Measurements from ENCODE around the gene EPHB2. TPM values are rescaled to one million over a fixed set of nuclear protein-coding genes. Genes with fewer than 3 reads are reported as not detected.

Gene EPHB2
- total RNA-seq, 2 experiments from 2014 or later: not detected

- Mint-ChIP-seq H3K27me3 (ENCODE audit: low read depth) (no peaks in the 10 kb centered on the region), H3K36me3 (ENCODE audit: low read depth) (no peaks in the 10 kb centered on the region), H3K9me3 (no peaks in the 10 kb centered on the region), H3K27ac (no peak overlapping the region), H3K4me3 (no peak overlapping the region), H3K4me1 (ENCODE audit: low read depth) (no peaks in the 10 kb centered on the region)
- CTCF ChIA-PET: no interaction called here
- DNase-seq: no peak
- intact Hi-C loops (cut with micrococcal nuclease): no loop called here
These were observed 106.2 kb downstream of the EPHB2 start for GRCh38 chr1:22816803-22817202.

DNA sequence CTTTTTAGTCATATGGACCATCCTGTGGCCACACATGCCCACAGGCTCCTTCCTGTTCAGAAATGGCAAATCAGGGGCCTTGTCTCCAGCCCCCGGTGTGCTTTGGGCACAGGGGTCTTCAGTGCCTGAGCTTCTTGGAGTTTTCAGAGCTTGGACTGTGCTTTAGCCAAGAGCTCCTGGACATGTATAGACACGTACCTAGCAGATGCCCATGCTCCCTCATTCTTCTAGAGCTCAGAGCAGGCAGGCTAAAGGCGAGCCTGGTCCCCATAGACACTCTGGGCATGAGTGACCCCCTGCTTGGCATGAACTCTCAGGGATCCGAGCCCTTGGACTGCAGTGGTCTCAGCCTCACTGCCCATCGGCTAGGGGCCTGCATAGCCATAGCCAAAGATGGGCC is 106.8 kb downstream of the EPHB2 start:
- Mint-ChIP-seq H3K9me3 (no peaks in the 10 kb centered on the region), H3K27ac (no peak overlapping the region), H3K4me3 (no peak overlapping the region), H3K36me3 (ENCODE audit: low read depth) (no peaks in the 10 kb centered on the region), H3K4me1 (ENCODE audit: low read depth) (no peaks in the 10 kb centered on the region), H3K27me3 (ENCODE audit: low read depth) (no peaks in the 10 kb centered on the region)
- intact Hi-C loops (cut with micrococcal nuclease): no loop called here
- CTCF ChIA-PET: no interaction called here
- no peak for DNase-seq

DNA sequence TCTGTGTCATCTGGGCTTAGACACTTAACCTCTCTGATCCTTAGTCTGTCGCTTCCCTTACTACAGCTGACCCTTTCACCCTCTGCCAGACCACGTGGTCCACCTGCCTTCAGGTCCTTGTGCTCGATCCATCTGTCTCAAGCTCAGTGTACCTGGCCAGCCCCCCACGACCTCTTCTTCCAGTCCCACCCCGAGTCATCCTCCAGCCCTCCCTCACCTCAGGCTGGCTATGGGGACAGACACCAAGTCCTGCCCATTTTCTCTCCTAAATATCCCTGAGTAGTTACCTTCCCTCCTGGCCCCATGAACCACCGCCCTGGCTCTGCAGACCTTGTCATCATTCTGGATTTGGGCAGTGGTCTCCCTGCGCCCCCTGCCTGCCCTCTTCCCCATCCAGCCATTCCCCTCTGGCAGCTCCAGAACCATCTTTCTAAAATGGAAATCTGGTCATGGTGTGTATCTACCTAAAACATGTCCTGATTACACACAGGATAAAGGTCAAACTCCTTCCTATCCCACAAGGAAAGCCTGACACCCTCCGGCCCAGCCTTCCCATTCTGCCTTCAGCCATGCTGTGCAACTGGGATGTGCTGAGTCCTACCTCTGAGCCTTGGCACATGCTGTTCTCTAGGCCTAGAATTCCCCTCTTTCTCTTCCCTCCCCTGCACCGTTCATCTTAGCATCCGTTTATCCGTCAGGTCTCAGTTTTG is 107.6 kb downstream of the EPHB2 start:
- Mint-ChIP-seq H3K4me1 (ENCODE audit: low read depth) (no peaks in the 10 kb centered on the region), H3K4me3 (no peak overlapping the region), H3K36me3 (ENCODE audit: low read depth) (no peaks in the 10 kb centered on the region), H3K27me3 (ENCODE audit: low read depth) (no peaks in the 10 kb centered on the region), H3K27ac (peak overlapping the region; percentile 14), H3K9me3 (no peaks in the 10 kb centered on the region)
- CTCF ChIA-PET: no interaction called here
- intact Hi-C loops (cut with micrococcal nuclease): no loop called here
- no peak for DNase-seq

DNA sequence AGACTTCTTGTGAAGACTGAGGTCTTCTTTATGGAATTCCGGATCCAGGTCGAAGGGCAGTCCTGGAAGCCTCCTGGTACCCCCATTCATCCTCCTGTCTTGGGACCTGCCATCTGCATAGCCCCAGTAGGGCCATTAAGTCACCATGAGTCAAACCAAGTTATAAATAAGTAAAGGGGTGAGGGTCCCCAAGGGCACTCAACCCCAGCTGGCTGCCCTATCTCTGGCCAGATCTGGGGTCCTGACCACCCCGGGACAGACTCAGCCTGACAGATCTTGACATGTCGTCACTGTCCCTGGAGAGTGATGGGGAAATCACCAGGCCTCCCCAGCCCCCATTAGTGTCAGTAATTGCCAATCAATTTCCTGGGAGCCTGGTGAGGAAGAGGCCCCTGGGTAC is 108.7 kb downstream of the EPHB2 start:
- CTCF ChIA-PET: no interaction called here
- H3K9me3 Mint-ChIP-seq: no peaks in the 10 kb centered on the region
- intact Hi-C loops (cut with micrococcal nuclease): no loop called here
- no peak overlapping the region for H3K4me3 Mint-ChIP-seq
- H3K27me3 Mint-ChIP-seq (ENCODE audit: low read depth): no peaks in the 10 kb centered on the region
- no peak for DNase-seq
- H3K36me3 Mint-ChIP-seq (ENCODE audit: low read depth): no peaks in the 10 kb centered on the region
- H3K4me1 Mint-ChIP-seq (ENCODE audit: low read depth): no peaks in the 10 kb centered on the region
- no peak overlapping the region for H3K27ac Mint-ChIP-seq

DNA sequence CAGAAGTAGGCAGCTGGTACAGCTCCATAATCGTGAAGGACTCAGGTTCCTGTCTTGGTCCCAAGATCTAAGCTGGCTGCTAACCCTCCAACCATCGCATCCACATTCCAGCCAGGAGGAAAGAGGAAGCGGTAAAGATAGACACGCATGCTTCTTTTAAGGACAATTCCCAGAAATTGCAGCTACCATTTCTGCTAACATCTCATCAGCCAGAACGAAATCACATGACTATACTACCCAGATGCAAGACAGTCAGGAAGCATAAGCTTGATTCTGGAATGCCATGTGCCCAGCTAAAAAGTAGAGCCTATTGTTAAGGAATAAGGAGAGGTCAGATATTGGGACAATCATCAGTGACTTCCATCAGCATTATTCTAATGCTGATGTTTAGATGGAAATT is 110.4 kb downstream of the EPHB2 start:
- no peak overlapping the region for H3K27ac Mint-ChIP-seq

DNA sequence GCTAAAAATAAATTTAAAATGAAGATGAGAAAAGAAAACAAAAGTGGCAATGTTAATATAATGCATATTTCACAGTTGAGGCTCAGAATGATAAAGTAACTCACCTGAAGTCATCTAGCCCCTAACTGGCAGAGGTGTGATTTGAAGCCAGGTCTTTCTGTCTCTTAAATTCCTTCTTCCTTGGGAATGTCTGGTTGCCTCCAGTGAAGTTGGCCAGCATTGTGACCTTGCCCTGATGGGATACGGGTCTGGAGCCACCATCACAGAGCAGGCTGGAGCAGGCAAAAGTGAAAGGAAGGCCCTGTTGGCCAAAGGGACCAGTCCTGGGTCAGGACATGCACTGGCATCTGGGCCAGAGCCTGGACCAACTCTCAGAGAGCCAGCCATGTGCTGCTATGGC is 111.7 kb downstream of the EPHB2 start:
- no peaks in the 10 kb centered on the region for H3K4me1 Mint-ChIP-seq (ENCODE audit: low read depth)
- CTCF ChIA-PET: no interaction called here

More for the DNA sequence above, 110.4 kb downstream of the EPHB2 start:
- no peaks in the 10 kb centered on the region for H3K9me3 Mint-ChIP-seq
- H3K36me3 Mint-ChIP-seq (ENCODE audit: low read depth): no peaks in the 10 kb centered on the region
- CTCF ChIA-PET: no interaction called here
- no peaks in the 10 kb centered on the region for H3K27me3 Mint-ChIP-seq (ENCODE audit: low read depth)
- DNase-seq: no peak
- intact Hi-C loops (cut with micrococcal nuclease): no loop called here
- H3K4me3 Mint-ChIP-seq: no peak overlapping the region
- no peaks in the 10 kb centered on the region for H3K4me1 Mint-ChIP-seq (ENCODE audit: low read depth)

GRCh38 chr1:22824466-22824865 is 113.8 kb downstream of the EPHB2 start:
- intact Hi-C loops (cut with micrococcal nuclease): no loop called here
- Mint-ChIP-seq H3K9me3 (no peaks in the 10 kb centered on the region), H3K36me3 (ENCODE audit: low read depth) (no peaks in the 10 kb centered on the region), H3K4me1 (ENCODE audit: low read depth) (no peaks in the 10 kb centered on the region), H3K27ac (no peak overlapping the region), H3K4me3 (no peak overlapping the region), H3K27me3 (ENCODE audit: low read depth) (peaks cover 1% of the 10 kb centered on the region)
- CTCF ChIA-PET: no interaction called here
- no peak for DNase-seq

More for the DNA sequence above, 111.7 kb downstream of the EPHB2 start:
- Mint-ChIP-seq H3K9me3 (no peaks in the 10 kb centered on the region), H3K36me3 (ENCODE audit: low read depth) (no peaks in the 10 kb centered on the region), H3K27me3 (ENCODE audit: low read depth) (peaks cover 1% of the 10 kb centered on the region), H3K4me3 (no peak overlapping the region), H3K27ac (no peak overlapping the region)
- intact Hi-C loops (cut with micrococcal nuclease): no loop called here
- no peak for DNase-seq

DNA sequence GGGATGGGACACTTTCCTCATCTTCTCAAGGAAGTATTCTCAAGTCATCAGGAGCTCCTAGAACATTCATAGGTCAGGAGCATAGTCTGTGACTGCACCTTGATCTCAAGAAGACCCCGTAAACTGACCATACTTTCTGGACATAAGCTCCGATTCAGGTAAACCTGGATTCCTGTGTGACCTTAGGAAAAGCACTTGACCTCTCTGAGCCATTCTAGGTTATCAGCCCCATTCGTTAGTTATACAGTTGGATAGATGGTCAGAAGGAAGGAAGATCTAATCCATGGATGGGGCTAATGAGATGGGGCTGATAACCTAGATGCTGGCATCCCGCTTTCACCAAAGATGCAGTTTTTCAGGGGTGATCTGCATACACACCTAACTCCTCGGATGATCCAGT is 114.3 kb downstream of the EPHB2 start:
- H3K9me3 Mint-ChIP-seq: no peaks in the 10 kb centered on the region
- CTCF ChIA-PET: interaction anchor here (0.6 to 1.0 kb wide), 2 partner anchors 21 to 34 kb away, joined by 3 read pairs; no protein-coding TSS in a partner anchor
- H3K4me3 Mint-ChIP-seq: no peak overlapping the region
- no peak for DNase-seq
- H3K27me3 Mint-ChIP-seq (ENCODE audit: low read depth): peaks cover 4% of the 10 kb centered on the region
- no peaks in the 10 kb centered on the region for H3K4me1 Mint-ChIP-seq (ENCODE audit: low read depth)
- no peaks in the 10 kb centered on the region for H3K36me3 Mint-ChIP-seq (ENCODE audit: low read depth)
- intact Hi-C loops (cut with micrococcal nuclease): no loop called here
- H3K27ac Mint-ChIP-seq: no peak overlapping the region

DNA sequence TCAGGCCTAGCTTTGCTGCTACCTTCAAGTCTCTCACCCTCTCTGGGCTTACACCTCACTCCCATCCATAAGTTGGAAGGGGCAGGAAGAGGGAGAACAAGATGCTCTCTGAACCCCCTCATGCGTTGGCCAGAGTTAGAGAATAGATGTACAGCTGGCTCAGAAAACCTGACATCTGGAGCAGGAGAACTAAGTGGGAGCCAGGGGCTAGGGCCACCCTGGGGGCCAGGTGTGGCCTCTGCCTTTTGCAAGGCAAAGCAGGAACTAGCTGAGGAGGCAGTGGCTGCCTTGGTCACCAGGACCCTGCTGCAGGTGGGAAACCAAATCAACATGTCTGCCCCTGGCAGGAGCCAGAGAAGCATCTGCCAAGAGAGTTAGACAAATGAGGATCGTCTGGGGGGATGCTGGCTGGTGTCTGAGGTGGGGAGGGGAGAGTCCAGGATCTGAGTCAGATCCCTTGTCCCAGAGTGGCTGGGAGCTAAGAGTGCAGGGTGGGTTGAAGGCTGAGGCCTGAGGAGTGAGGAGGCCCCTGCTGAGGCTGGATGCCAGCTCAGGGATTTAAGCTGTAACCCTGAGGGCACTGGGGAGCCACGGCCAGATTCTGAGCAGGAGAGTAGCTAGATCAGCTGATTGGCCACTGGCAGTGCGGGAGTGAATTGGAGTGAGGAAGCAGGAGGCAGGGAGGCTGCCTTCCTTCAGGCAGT is 115.0 kb downstream of the EPHB2 start:
- Mint-ChIP-seq H3K4me3 (no peak overlapping the region), H3K36me3 (ENCODE audit: low read depth) (no peaks in the 10 kb centered on the region), H3K27me3 (ENCODE audit: low read depth) (peaks cover 4% of the 10 kb centered on the region), H3K4me1 (ENCODE audit: low read depth) (no peaks in the 10 kb centered on the region), H3K27ac (no peak overlapping the region), H3K9me3 (no peaks in the 10 kb centered on the region)
- CTCF ChIA-PET: interaction anchor here (0.6 to 1.0 kb wide), 2 partner anchors 21 to 33 kb away, joined by 3 read pairs; no protein-coding TSS in a partner anchor
- no peak for DNase-seq
- intact Hi-C loops (cut with micrococcal nuclease): no loop called here

- Mint-ChIP-seq H3K27me3 (ENCODE audit: low read depth) (peaks cover 4% of the 10 kb centered on the region), H3K9me3 (no peaks in the 10 kb centered on the region), H3K4me3 (no peak overlapping the region), H3K4me1 (ENCODE audit: low read depth) (no peaks in the 10 kb centered on the region), H3K27ac (no peak overlapping the region), H3K36me3 (ENCODE audit: low read depth) (no peaks in the 10 kb centered on the region)
- intact Hi-C loops (cut with micrococcal nuclease): no loop called here
- no peak for DNase-seq
- CTCF ChIA-PET: no interaction called here
These were observed 116.3 kb downstream of the EPHB2 start for GRCh38 chr1:22826604-22827580.

GRCh38 chr1:22827666-22828483 is 117.2 kb downstream of the EPHB2 start:
- no peaks in the 10 kb centered on the region for H3K36me3 Mint-ChIP-seq (ENCODE audit: low read depth)
- CTCF ChIA-PET: no interaction called here

More at GRCh38 chr1:22827666-22828483, 117.2 kb downstream of the EPHB2 start:
- intact Hi-C loops (cut with micrococcal nuclease): no loop called here
- peaks cover 4% of the 10 kb centered on the region for H3K27me3 Mint-ChIP-seq (ENCODE audit: low read depth)
- no peaks in the 10 kb centered on the region for H3K4me1 Mint-ChIP-seq (ENCODE audit: low read depth)
- no peak overlapping the region for H3K4me3 Mint-ChIP-seq
- no peak for DNase-seq
- no peaks in the 10 kb centered on the region for H3K9me3 Mint-ChIP-seq
- H3K27ac Mint-ChIP-seq: no peak overlapping the region

Data from activated naive CD4-positive, alpha-beta T cell treated with anti-CD3 and anti-CD28 coated beads for 36 hours (primary cell).